Pulmonary artery endothelial cell (primary cell): ENCODE data around the gene GPS2. TPM values are rescaled to one million over a fixed set of nuclear protein-coding genes. Genes with fewer than 3 reads are reported as not detected.

Experiments used
- DNase-seq: peaks from one replicate; pipeline ENCODE4 v3.0.0-alpha.2; 2011; ENCODE audit warnings: low read depth, low spot score
- total RNA-seq: library from RNA; depleted of rRNA; stranded (reverse); fragments of >200 nt; gene quantifications from 2 replicates; pipeline ENCODE4 v1.2.3, GENCODE V29; 2014

Gene GPS2
- total RNA-seq, 1 donor from 2014 or later: 24.8 TPM

GRCh38 chr17:7318121-7318860 lies 3.1 kb upstream of the GPS2 start:
- DNase-seq: no peak

GRCh38 chr17:7317161-7317803 lies 2.1 kb upstream of the GPS2 start:
- no peak for DNase-seq

GRCh38 chr17:7315570-7316235 lies 543 bp upstream of the GPS2 start:
- DNase-seq: no peak

DNA sequence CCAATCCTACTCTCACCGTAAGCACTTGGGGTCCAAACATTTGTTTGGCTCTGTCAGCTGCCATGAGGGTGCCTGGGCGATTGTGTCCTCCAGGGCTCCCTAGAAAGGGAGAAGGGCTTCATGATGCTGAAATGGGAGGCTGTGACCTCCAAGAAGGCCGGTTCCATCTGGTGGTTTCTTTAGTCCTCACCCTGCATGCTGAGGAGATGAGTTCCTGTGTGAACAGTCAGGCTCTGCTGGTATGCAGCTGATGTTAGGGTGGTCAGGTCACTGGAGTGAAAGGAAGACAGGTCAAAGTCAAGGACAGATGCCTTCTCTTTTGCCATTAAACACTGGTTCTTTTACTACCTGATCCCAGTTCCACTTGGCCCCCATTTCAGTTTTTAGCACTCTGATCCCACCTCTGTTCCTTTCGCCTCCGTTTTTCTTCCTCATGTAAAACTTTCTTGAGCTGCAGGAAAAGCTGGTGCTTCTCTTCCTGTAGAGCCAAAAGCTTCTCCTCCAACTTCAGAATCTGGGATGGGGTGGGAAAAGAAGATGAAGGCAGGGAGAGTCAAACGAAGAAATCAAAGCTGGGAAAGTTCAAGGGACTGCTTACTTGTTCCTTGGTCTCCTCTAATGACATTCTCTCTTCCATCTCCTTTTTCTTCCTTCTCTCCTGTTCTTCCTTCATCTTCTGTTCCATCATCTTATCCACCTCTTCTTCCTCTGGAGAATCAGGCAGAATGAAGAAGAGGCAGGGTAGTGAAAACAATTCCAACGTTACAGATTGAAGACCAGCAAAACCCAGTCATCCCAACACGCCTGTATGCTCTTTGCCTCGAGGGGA lies 1.1 kb downstream of the GPS2 start:
- DNase-seq: no peak

DNA sequence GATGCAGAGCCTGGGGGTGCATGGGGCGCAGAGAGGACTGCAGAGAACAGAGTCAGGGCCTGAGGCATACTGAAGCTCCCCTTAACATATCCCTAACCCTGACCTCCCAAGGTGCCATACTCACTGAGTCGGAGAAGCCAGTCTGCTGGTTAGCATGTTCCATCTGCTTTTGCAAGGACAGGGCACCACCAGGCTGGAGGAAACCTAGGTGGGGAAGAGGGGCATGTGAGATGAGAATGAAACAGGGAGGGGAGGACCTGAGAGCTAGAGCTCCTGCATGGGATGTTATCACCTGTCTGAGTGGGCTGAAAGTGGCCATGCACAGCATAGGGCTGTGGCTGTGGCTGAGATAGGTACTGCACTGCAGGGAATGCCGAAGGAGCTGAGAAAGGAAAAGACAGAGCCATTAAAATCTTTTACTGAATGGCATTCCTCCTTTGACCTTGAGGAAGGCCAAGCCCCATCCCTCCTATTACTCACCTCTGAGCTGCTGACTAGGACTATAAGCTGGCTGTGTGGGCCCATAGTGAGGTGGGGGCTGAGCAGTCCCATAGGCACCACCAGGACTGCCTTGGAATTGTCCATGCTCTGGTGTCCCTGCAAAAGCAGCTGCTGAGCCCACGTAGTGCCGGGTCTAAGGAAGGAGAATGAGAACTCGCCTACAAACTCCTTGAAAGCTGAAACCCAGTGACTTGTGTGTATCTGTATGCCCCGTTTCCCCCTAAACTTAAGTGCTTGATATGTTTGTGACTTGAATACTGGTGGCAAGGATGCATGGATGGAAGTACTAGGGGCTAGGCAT lies 1.9 kb downstream of the GPS2 start:
- DNase-seq: no peak

- DNase-seq: no peak
Observed at GRCh38 chr17:7312432-7313087, 2.6 kb downstream of the GPS2 start.

DNA sequence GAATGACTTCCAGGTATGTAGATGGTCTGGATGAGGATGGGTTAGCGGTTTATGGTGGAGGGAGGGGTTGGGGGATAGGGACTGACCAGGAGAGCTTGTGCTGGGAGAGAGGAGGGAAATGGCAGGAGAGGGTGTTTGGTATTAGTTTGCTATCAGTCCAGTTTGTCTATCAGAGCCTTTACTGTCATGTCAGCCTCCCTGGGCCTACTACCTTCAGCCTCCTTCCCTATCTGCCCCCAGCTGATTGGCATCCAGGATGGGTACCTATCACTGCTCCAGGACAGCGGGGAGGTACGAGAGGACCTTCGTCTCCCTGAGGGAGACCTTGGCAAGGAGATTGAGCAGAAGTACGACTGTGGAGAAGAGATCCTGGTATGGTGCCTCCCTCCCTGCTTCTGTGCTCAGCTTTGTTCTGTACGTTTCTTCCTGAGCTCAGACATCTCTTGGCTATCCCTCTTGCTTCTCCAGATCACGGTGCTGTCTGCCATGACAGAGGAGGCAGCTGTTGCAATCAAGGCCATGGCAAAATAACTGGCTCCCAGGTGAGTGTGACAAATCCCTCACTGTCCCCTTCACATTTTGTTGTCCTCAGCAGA lies 4.0 kb downstream of the GPS2 start:
- DNase-seq: no peak

DNA sequence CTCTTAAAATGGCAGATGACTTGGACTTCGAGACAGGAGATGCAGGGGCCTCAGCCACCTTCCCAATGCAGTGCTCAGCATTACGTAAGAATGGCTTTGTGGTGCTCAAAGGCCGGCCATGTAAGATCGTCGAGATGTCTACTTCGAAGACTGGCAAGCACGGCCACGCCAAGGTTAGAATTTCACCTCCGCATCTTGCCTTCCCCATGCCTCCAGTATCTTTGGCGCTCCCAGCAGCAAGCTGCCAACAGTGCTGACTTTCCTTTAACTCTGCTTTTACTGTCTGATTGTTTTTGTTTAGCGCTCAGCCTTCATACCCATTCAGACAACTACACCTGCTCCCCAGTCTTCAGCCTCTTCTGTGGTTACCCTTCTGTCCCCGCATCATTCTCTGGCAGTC lies 5.5 kb downstream of the GPS2 start:
- no peak for DNase-seq

- peak; percentile 44 for DNase-seq
Observed at GRCh38 chr17:7308625-7309433, 6.3 kb downstream of the GPS2 start.

- DNase-seq: no peak
Observed at GRCh38 chr17:7307686-7308624, 7.2 kb downstream of the GPS2 start.

DNA sequence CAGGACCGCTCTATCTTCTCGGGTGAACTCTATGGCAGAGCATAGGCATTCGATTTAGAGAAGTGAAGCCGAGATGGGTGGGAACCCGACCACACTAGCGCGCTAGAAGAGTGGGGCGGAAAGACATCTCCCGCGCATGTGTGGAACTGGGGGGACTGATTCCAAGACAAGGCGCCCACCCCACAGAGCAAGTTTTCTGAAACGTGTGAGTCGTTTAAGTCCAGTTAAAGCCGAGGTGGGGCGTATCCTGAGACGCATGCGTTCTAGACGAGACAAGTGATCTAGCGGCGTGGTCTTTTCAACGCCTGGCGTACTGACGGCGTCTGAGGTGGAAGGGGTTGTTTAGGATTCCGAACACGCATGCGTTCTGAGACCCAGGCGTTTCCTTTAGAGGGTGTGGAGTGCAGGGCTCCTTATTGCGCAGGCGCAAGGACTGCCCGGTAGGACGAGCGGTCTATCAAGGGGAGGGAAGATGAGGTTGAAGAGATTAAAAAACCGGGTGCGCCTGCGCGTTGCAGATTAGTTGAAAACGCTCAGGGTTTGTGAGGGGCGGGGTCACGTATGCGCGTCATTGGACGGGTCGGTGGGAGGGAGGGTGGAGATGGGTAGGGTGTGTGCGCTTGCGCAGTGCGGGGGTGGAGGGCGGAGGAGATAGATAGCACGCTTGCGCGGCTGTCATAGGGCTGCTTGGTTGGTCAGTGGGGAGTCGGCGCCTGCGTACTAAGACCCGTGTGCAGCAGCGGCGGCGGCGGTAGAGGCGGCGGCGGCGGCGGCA lies 8.1 kb downstream of the GPS2 start, which contains the start of gene EIF5A:
Gene EIF5A, plus strand, starts transcription at position 718 of the 775 bp plus-strand sequence. CDS start 2,008 bp downstream, outside the sequence.
- peak; percentile 99 for DNase-seq

DNA sequence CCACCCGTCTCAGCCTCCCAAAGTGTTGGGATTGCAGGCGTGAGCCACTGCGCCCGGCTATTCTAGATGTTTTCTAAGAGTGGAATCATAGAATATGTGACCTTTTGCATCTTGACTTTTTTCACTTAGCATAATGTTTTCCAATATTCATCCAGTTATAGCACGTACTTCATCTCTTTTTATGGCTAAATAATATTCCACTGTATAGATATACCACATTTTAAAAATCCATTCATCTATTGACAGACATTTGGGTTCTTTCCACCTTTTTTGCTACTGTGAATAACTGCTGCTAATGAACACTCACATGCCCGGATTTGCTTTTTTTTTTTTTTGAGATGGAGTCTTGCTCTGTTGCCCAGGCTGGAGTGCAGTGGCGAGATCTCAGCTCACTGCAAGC lies 11.0 kb downstream of the GPS2 start:
- DNase-seq: no peak

GRCh38 chr17:7296189-7296861 lies 18.8 kb downstream of the GPS2 start:
- peak; percentile 44 for DNase-seq

GRCh38 chr17:7295230-7296180 lies 19.7 kb downstream of the GPS2 start:
- DNase-seq: no peak

DNA sequence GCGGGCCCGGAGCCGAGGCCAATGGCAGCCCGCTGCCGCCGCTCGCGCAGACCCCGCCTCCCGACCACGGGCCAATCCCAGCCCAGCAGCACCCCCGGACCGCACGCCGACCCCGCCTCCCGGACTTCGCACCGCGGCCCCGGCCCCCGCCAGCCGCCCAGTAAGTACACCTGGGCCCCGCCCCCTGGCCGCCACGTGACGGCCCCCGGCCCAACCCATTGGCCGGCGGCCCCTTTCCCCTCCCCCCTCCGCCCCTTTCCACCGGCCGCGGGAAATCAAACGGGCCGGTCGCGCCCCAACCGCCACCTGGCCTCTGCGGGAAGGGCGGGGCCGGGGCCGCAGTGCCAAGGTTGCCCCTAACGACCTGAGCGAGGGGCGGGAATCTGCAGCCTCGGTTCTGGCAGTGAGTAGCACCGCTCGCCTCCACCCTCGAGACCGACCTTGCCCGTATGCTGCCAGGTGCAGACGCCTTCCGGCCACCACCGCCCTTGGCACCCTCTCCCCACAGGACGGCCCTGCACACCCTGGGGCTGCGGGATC lies 20.5 kb downstream of the GPS2 start, which contains the start of gene YBX2:
Gene YBX2, minus strand, starts transcription at position 26 of the 540 bp plus-strand sequence. CDS start 139 bp downstream, outside the sequence.
- no peak for DNase-seq
